Left lung (tissue), 10 donors: ENCODE results near the gene UBE2V1. TPM values are rescaled to one million over a fixed set of nuclear protein-coding genes. Genes with fewer than 3 reads are reported as not detected.

Source experiments
- ATAC-seq: fragments of 200-7000 bp; cut with Tn5 transposase; one replicate; pipeline ENCODE4 v1.9.1; 2020; ENCODE audit warnings: moderate library complexity
- DNase-seq, 4 donors: peaks; one replicate each; pipeline ENCODE4 v3.0.0-alpha.2; 2013 to 2020
- H3K27ac ChIP-seq, 2 donors: fragments of 200-600 bp; sonication (generic) in 1 of 2; one replicate each; pipeline versions ENCODE4 v1.5.0 to v1.8.0; 2020 to 2021
- H3K27me3 ChIP-seq, 2 donors: fragments of 200-600 bp; sonication (generic) in 1 of 2; one replicate each; pipeline versions ENCODE4 v1.5.0 to v1.8.0; 2020 to 2021
- H3K36me3 ChIP-seq, 2 donors: fragments of 200-600 bp; sonication (generic) in 1 of 2; one replicate each; pipeline versions ENCODE4 v1.5.0 to v1.8.0; 2020 to 2021
- H3K4me1 ChIP-seq, 2 donors: fragments of 200-600 bp; one replicate each; pipeline ENCODE4 v1.8.0; 2021
- H3K4me3 ChIP-seq, 2 donors: fragments of 200-600 bp; sonication (generic) in 1 of 2; one replicate each; pipeline versions ENCODE4 v1.5.0 to v1.8.0; 2020 to 2021; ENCODE audit warnings: mild to moderate bottlenecking in 1 of 2
- H3K9me3 ChIP-seq, 2 donors: fragments of 200-600 bp; sonication (generic) in 1 of 2; one replicate each; pipeline versions ENCODE4 v1.5.0 to v1.8.0; 2020 to 2021
- CTCF ChIP-seq, 2 donors: fragments of 200-600 bp; sonication (generic) in 1 of 2; IDR thresholded peaks; one replicate each; pipeline versions ENCODE4 v1.5.0 to v1.8.0; 2021; ENCODE audit warnings: antibody characterized with exemption in 2 of 2
- intact Hi-C, 2 donors: fragments of 100-400 bp; cut with DNase I; formaldehyde crosslinking; loops; one replicate each; pipeline versions ENCODE4 v1.11.2 to v1.14.2; 2022
- polyA plus RNA-seq, 6 donors: library from polyadenylated mRNA; unstranded; fragments of 120-200 nt; gene quantifications; one replicate each; pipeline ENCODE4 v1.2.1, GENCODE V29; 2013; ENCODE audit not compliant: insufficient read length in 6 of 6
- total RNA-seq, 2 donors: library from RNA; stranded (reverse); fragmentation: NEBNext Ultra II Directional; extraction: Animal tissue kit (Norgen Biotek cat#: 25700); gene quantifications; one replicate each; pipeline ENCODE4 v1.2.1, GENCODE V29; 2021
- donor health status: DM: no; HTN: yes; CAD: no.
- donor health status: DM: no; HTN: no; CAD: no.

The UBE2V1 gene
- total and polyA plus RNA-seq, 8 donors: 72.6 to 178 (median 152) TPM

GRCh38 chr20:50130995-50131394 lies 18.0 kb upstream of the UBE2V1 start:
- Histone ChIP-seq H3K27me3 (no peaks in the 10 kb centered on the region), H3K27ac (no peak overlapping the region), H3K4me1 (peaks cover 0 to under 1% of the 10 kb centered on the region in 2 donors), H3K36me3 (peaks cover 0 to 96% of the 10 kb centered on the region in 2 donors), H3K4me3 (no peak overlapping the region), H3K9me3 (no peaks in the 10 kb centered on the region)
- intact Hi-C loops: no loop called here
- no peak for DNase-seq
- TF ChIP-seq CTCF (IDR thresholded peaks at IDR 0.05): no peak
- peak; percentile 27 for ATAC-seq

- Histone ChIP-seq H3K27me3 (no peaks in the 10 kb centered on the region), H3K27ac (no peak overlapping the region), H3K4me1 (no peaks in the 10 kb centered on the region), H3K4me3 (no peak overlapping the region), H3K9me3 (no peaks in the 10 kb centered on the region), H3K36me3 (peaks cover 0 to 99% of the 10 kb centered on the region in 2 donors)
- TF ChIP-seq CTCF (IDR thresholded peaks at IDR 0.05): no peak
- intact Hi-C loops: no loop called here
- DNase-seq: no peak
- no peak for ATAC-seq
Observed at GRCh38 chr20:50130356-50130723, 17.4 kb upstream of the UBE2V1 start.

GRCh38 chr20:50129662-50130355 lies 16.9 kb upstream of the UBE2V1 start:
- DNase-seq: no peak
- intact Hi-C loops: no loop called here
- H3K4me3 ChIP-seq: no peak overlapping the region
- no peak for TF ChIP-seq CTCF (IDR thresholded peaks at IDR 0.05)
- H3K4me1 ChIP-seq: no peaks in the 10 kb centered on the region
- no peaks in the 10 kb centered on the region for H3K9me3 ChIP-seq
- no peak for ATAC-seq
- H3K27me3 ChIP-seq: no peaks in the 10 kb centered on the region
- H3K27ac ChIP-seq: no peak overlapping the region
- H3K36me3 ChIP-seq: peaks cover 0 to 100% of the 10 kb centered on the region in 2 donors

GRCh38 chr20:50128520-50128905 lies 15.6 kb upstream of the UBE2V1 start:
- H3K4me1 ChIP-seq: no peaks in the 10 kb centered on the region
- no peaks in the 10 kb centered on the region for H3K27me3 ChIP-seq
- H3K9me3 ChIP-seq: no peaks in the 10 kb centered on the region
- no peak overlapping the region for H3K4me3 ChIP-seq
- no peak for TF ChIP-seq CTCF (IDR thresholded peaks at IDR 0.05)
- no peak for DNase-seq
- no peak overlapping the region for H3K27ac ChIP-seq
- intact Hi-C loops: no loop called here
- peaks cover 0 to 100% of the 10 kb centered on the region in 2 donors for H3K36me3 ChIP-seq
- no peak for ATAC-seq

- ATAC-seq: no peak
- DNase-seq: no peak
- Histone ChIP-seq H3K4me1 (no peaks in the 10 kb centered on the region), H3K9me3 (no peaks in the 10 kb centered on the region), H3K27me3 (no peaks in the 10 kb centered on the region), H3K4me3 (no peak overlapping the region), H3K27ac (no peak overlapping the region), H3K36me3 (peaks cover 0 to 99% of the 10 kb centered on the region in 2 donors)
- no peak for TF ChIP-seq CTCF (IDR thresholded peaks at IDR 0.05)
- intact Hi-C loops: no loop called here
Observed at GRCh38 chr20:50127587-50128519, 14.9 kb upstream of the UBE2V1 start.
